ENCODE data around the gene TAF4. TPM values are rescaled to one million over a fixed set of nuclear protein-coding genes. Genes with fewer than 3 reads are reported as not detected.

TAF4 gene
- total and polyA plus RNA-seq, 2 donors (not counting 3 experiments of a cell fraction or from before 2014, with no cell fraction given) = 6.1 to 19.5 TPM

- Histone ChIP-seq H3K9ac (replicated peaks; ENCODE audit: extremely low read depth, insufficient read depth, low read length) (no peak overlapping the region), H3K9me1 (replicated peaks; ENCODE audit: control insufficient read depth, extremely low read depth, insufficient read depth, low read length) (no peaks in the 10 kb centered on the region), H3K4me3 (replicated peaks in 1 of 3; ENCODE audit: insufficient read depth in 1 of 3, low read depth in 1 of 3, low read length in 3 of 3) (no peak overlapping the region), H4K20me1 (replicated peaks; ENCODE audit: control insufficient read depth, extremely low read depth, insufficient read depth, low read length) (no peaks in the 10 kb centered on the region), H3K9me3 (replicated peaks; ENCODE audit: control insufficient read depth, insufficient read depth, low read length) (no peaks in the 10 kb centered on the region), H3K36me3 (ENCODE audit: control insufficient read depth in 2 of 2, extremely low read depth in 1 of 2, insufficient read depth in 2 of 2, low read length in 2 of 2) (peaks cover 0 to 25% of the 10 kb centered on the region in 2 experiments), H3K4me1 (ENCODE audit: control insufficient read depth, extremely low read depth, insufficient read depth, low read length) (no peaks in the 10 kb centered on the region), H2AFZ (ENCODE audit: low read depth, low read length) (no peak overlapping the region), H3K27me3 (ENCODE audit: control insufficient read depth in 2 of 2, insufficient read depth in 2 of 2, low read length in 2 of 2) (no peaks in the 10 kb centered on the region), H3K27ac (ENCODE audit: insufficient read depth, low read depth, low read length) (no peak overlapping the region), H3K79me2 (ENCODE audit: control insufficient read depth, insufficient read depth, low read length) (no peaks in the 10 kb centered on the region), H3K4me2 (ENCODE audit: insufficient read depth, low read length) (no peak overlapping the region)
- CTCF ChIA-PET = no interaction called here
- intact Hi-C loops (cut with micrococcal nuclease) (no loop called here), dilution Hi-C loops (cut with MboI; ENCODE audit: extremely low pct_ligation_motif_present, low sequenced_read_pairs) (no loop called here)
- BruUV-seq (replicated peaks) = no TSS peak
- POLR2A ChIA-PET = no interaction called here
- DNase-seq (ENCODE audit: low read depth, low spot score) (no peak), FAIRE-seq (no peak)
- TF ChIP-seq MAX (IDR thresholded peaks at IDR 0.05; ENCODE audit: insufficient read depth, insufficient read length) (no peak), JUN (IDR thresholded peaks at IDR 0.05; ENCODE audit: borderline replicate concordance, insufficient read depth, insufficient read length, low read depth) (no peak), GATA2 (IDR thresholded peaks at IDR 0.05; ENCODE audit: insufficient read depth, insufficient read length, low read depth, low read length) (no peak), FOS (IDR thresholded peaks at IDR 0.05; ENCODE audit: borderline replicate concordance, insufficient read depth, low read length) (no peak), POLR2AphosphoS5 (IDR thresholded peaks at IDR 0.05; ENCODE audit: insufficient read depth, low read depth, low read length) (no peak), EZH2 (IDR thresholded peaks at IDR 0.05; ENCODE audit: borderline replicate concordance, low read depth, low read length, severe bottlenecking) (no peak), POLR2A (IDR thresholded peaks at IDR 0.05; ENCODE audit: low read depth, low read length) (no peak), CTCF (IDR thresholded peaks at IDR 0.05; ENCODE audit: extremely low read depth in 1 of 2, insufficient read depth in 1 of 2, low read depth in 1 of 2, low read length in 2 of 2) (no peak), MYC (IDR thresholded peaks at IDR 0.05; ENCODE audit: low read depth, low read length) (no peak)
Measured at GRCh38 chr20:61991476-61991875, 74.2 kb downstream of the TAF4 start.

Measured in endothelial cell of umbilical vein (primary cell).